Transverse colon (tissue), 4 donors: ENCODE measurements around the gene DCAF8. TPM values are rescaled to one million over a fixed set of nuclear protein-coding genes. Genes with fewer than 3 reads are reported as not detected.

ENCODE experiments used
- DNase-seq: peaks from one replicate; pipeline ENCODE4 v3.0.0-alpha.2; 2019
- H3K27ac ChIP-seq, 4 donors: fragments of 200-600 bp; sonication (generic); 2 replicates each; pipeline ENCODE4 v1.5.1; 2016 to 2018; ENCODE audit warnings: inconsistent platforms in 4 of 4
- H3K27me3 ChIP-seq: fragments of 200-600 bp; sonication (generic); 2 replicates; pipeline ENCODE4 v1.5.1; 2017; ENCODE audit warnings: inconsistent platforms
- H3K36me3 ChIP-seq, 4 donors: fragments of 200-600 bp; sonication (generic); 2 replicates each; pipeline ENCODE4 v1.5.1; 2017 to 2019; ENCODE audit warnings: inconsistent platforms in 4 of 4
- H3K4me1 ChIP-seq, 4 donors: fragments of 200-600 bp; sonication (generic); 2 replicates each; pipeline ENCODE4 v1.5.1; 2017 to 2020; ENCODE audit warnings: inconsistent platforms in 4 of 4
- H3K4me3 ChIP-seq, 4 donors: fragments of 200-600 bp; sonication (generic); 1 replicate in 1 of 4; 2 replicates in 3 of 4; pipeline versions ENCODE4 v1.5.1 to v1.6.1; 2017 to 2019; ENCODE audit warnings: inconsistent platforms in 4 of 4
- H3K9me3 ChIP-seq, 2 donors: fragments of 200-600 bp; sonication (generic); 2 replicates each; pipeline ENCODE4 v1.5.1; 2017 to 2019; ENCODE audit warnings: inconsistent platforms in 2 of 2
- EP300 ChIP-seq: sonication (generic); formaldehyde crosslinking; IDR thresholded peaks from one replicate; pipeline ENCODE4 v1.6.1; 2017; ENCODE audit warnings: antibody characterized with exemption, low read depth
- POLR2A ChIP-seq: fragments of 450-650 bp; IDR thresholded peaks from one replicate; pipeline ENCODE4 v1.6.1; 2016; ENCODE audit warnings: antibody characterized with exemption, mild to moderate bottlenecking, moderate library complexity
- POLR2AphosphoS5 ChIP-seq, 3 donors: sonication (generic); formaldehyde crosslinking; IDR thresholded peaks; one replicate each; pipeline ENCODE4 v1.6.1; 2016; ENCODE audit warnings: antibody characterized with exemption in 3 of 3
- WGBS, 2 donors: methylation state at CpG; one replicate each; pipeline ENCODE4 v1.1.5; 2018; ENCODE audit warnings: low coverage in 1 of 2; 5-methylcytosine and 5-hydroxymethylcytosine counted together
- in situ Hi-C, 4 donors: fragments of 200-750 bp; cut with MboI; loops; one replicate each; pipeline versions ENCODE4 v1.15.0 to v1.15.1; 2017; ENCODE audit warnings: low sequenced_read_pairs in 3 of 4, low pct_ligation_motif_present in 1 of 4, low pct_unique_long_range_greater_than_20kb in 1 of 4
- intact Hi-C: fragments of 100-400 bp; cut with DNase I; formaldehyde crosslinking; loops from one replicate; pipeline ENCODE4 v1.15.1; 2023; ENCODE audit warnings: low total_unique reads
- total RNA-seq, 4 donors: library from RNA; depleted of rRNA; stranded (reverse); fragments of >200 nt; gene quantifications; one replicate each; pipeline ENCODE4 v1.1.0, GENCODE V29; 2016
- TF ChIP-seq, protein P1 (sequence below), 5 experiments: fragments of 200-600 bp in 3 of 5; fragments of 450-650 bp in 2 of 5; sonication (generic) in 3 of 5; IDR thresholded peaks; 1 replicate in 2 of 5; 2 replicates in 3 of 5; pipeline ENCODE4 v1.5.1; 2016 to 2017; ENCODE audit warnings: antibody characterized with exemption in 5 of 5, inconsistent platforms in 3 of 5, mild to moderate bottlenecking in 2 of 5, moderate library complexity in 1 of 5

DCAF8 gene
- total RNA-seq, 4 donors from 2014 or later: 128 to 279 (median 137) TPM

GRCh38 chr1:160208557-160209320 lies 53.6 kb downstream of the DCAF8 start:
- Histone ChIP-seq H3K36me3 (peaks cover 0 to 9% (median 0%) of the 10 kb centered on the region in 4 donors), H3K4me3 (no peak overlapping the region), H3K9me3 (no peaks in the 10 kb centered on the region), H3K27ac (peak overlapping the region in 3 of 4 donors; percentile 18 to 33 (median 28)), H3K27me3 (no peaks in the 10 kb centered on the region), H3K4me1 (peaks cover 17 to 57% (median 40%) of the 10 kb centered on the region in 4 donors)
- no peak for DNase-seq
- intact Hi-C loops (no loop called here), in situ Hi-C loops (no loop called here)
- WGBS, 2 donors: 47 to 65% methylated on average over 3 to 6 of the region's 6 CpGs
- TF ChIP-seq POLR2AphosphoS5 (IDR thresholded peaks at IDR 0.05): no peak
- TF ChIP-seq, protein P1, sequence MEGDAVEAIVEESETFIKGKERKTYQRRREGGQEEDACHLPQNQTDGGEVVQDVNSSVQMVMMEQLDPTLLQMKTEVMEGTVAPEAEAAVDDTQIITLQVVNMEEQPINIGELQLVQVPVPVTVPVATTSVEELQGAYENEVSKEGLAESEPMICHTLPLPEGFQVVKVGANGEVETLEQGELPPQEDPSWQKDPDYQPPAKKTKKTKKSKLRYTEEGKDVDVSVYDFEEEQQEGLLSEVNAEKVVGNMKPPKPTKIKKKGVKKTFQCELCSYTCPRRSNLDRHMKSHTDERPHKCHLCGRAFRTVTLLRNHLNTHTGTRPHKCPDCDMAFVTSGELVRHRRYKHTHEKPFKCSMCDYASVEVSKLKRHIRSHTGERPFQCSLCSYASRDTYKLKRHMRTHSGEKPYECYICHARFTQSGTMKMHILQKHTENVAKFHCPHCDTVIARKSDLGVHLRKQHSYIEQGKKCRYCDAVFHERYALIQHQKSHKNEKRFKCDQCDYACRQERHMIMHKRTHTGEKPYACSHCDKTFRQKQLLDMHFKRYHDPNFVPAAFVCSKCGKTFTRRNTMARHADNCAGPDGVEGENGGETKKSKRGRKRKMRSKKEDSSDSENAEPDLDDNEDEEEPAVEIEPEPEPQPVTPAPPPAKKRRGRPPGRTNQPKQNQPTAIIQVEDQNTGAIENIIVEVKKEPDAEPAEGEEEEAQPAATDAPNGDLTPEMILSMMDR (IDR thresholded peaks at IDR 0.05): no peak
- no peak for TF ChIP-seq EP300
- TF ChIP-seq POLR2A: no peak

- intact Hi-C loops (no loop called here), in situ Hi-C loops (no loop called here)
- no peak overlapping the region for H3K4me3 ChIP-seq
- peaks cover 17 to 57% (median 40%) of the 10 kb centered on the region in 4 donors for H3K4me1 ChIP-seq
- peaks cover 0 to 2% (median 0%) of the 10 kb centered on the region in 4 donors for H3K36me3 ChIP-seq
- TF ChIP-seq POLR2A: no peak
- no peak for TF ChIP-seq POLR2AphosphoS5 (IDR thresholded peaks at IDR 0.05)
- no peak for TF ChIP-seq EP300
- TF ChIP-seq, protein P1 (IDR thresholded peaks at IDR 0.05): no peak
- peak overlapping the region in 3 of 4 donors; percentile 18 to 33 (median 28) for H3K27ac ChIP-seq
- no peaks in the 10 kb centered on the region for H3K9me3 ChIP-seq
- DNase-seq: no peak
- no peaks in the 10 kb centered on the region for H3K27me3 ChIP-seq
- whole genome bisulfite sequencing, 2 donors: 65 to 72% methylated on average over 5 to 9 of the region's 9 CpGs
These were observed 54.4 kb downstream of the DCAF8 start for GRCh38 chr1:160207771-160208556.

- Histone ChIP-seq H3K27ac (peak overlapping the region; percentile 33 to 97 (median 88)), H3K4me3 (no peak overlapping the region), H3K9me3 (no peaks in the 10 kb centered on the region), H3K4me1 (peaks cover 17 to 57% (median 40%) of the 10 kb centered on the region in 4 donors), H3K36me3 (no peaks in the 10 kb centered on the region), H3K27me3 (no peaks in the 10 kb centered on the region)
- DNase-seq: no peak
- WGBS, 2 donors: 81 to 96% methylated on average over 4 of the region's 4 CpGs
- TF ChIP-seq, protein P1 (IDR thresholded peaks at IDR 0.05): no peak
- TF ChIP-seq EP300 (no peak), POLR2AphosphoS5 (IDR thresholded peaks at IDR 0.05) (no peak), POLR2A (no peak)
- intact Hi-C loops: no loop called here
- in situ Hi-C loops: no loop called here
These were observed 55.2 kb downstream of the DCAF8 start for GRCh38 chr1:160207118-160207650.
